CD1c-positive myeloid dendritic cell (primary cell): ENCODE data around the gene THSD4.

ENCODE experiments used
- DNase-seq: peaks from one replicate; pipeline ENCODE4 v3.0.0-alpha.2; 2016; ENCODE audit errors: extremely low spot score

THSD4 gene

DNA sequence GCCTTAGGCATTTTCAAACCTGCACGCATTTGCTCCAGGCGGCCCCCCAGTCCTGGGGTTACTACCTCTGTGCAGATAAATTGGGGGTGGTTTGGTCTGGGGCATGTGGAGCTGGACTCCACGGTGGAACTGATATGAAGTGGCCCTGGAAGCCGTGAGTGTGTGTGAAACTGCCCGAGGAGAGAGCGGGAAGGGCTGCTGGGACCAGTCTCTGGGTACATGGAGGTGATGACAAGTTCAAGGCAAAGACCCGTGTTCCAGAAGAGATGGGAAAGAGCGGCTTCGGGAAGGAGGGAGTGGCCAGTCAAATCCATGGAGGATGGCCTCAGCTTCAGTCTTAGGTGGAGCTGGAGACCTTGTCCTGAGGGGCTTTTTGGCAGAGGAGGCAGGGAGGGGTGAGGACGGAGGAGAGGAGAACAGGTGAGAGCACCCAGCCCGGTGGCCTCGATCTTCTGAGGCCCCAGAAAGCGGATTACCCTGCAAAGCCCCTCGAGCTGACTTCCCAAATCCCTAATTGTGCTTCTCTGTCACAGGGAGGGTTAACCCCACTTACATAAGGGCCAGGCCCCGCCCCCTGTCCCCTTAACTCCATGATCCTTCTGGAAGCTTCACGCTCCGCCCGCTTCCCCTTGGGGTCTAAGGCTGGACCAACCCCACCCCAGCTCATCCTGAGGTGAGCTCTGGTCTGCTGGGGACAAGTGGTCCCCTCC is 693.2 kb downstream of the THSD4 start:
- no peak for DNase-seq

DNA sequence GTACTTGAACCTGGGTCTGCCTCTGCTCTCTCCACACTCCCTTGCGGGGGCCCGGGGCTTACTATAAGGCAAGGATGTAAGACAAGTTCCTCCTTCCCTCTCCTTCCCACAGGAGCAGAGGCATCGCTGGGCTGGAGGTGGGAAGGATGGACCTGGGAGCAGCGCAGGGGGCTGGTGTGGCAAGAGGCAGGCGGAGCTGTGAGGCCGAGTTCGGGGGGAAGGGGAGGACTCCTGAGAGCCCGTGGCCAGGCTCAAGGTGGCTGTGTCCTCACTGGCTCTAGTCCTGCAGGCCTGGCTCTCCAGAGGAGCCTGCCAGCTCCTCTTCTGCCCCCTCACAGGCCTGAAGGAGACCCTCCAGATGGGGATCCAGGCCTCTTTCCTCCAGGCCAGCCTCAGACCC is 694.1 kb downstream of the THSD4 start:
- DNase-seq, result no peak

DNA sequence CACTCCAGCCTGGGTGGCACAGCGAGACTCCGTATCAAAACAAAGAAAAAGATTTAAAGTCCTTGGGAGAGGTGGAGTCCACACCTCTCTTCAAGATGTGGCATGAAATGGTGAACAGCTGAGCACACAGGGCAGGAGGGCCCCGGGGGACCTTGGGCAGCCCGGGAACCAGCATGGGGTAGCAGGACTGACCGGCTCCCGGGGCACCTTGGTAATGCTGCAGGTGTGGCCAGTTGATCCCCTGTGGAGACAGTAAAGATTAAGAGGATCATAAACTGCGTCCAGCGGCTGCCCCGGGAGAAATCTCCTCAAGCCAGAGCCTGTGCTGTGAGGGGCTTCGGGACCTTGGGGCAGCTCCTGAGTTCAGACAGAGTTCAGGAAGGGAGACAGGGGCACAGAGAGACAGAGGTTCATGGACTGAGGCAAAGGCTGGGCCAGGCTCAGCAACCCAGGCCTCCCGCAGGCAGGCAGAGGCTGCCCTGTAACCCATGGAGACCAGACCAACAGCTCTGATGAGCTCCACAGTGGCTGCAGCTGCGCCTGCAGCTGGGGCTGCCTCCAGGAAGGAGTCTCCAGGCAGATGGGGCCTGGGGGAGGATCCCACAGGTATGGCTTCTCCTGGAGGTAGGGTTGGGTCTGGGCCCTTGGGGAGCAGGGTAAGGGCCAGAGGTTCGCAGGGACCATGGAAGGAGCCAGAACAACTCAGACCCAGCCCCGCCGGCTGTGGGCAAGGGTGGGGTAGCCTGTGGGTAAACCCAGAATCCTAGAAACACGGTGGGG is 695.2 kb downstream of the THSD4 start, which contains the start of gene NR2E3:
NR2E3 (plus strand) TSS at position 299 of the 780 bp plus-strand sequence; CDS start at position 489, 190 bp downstream.
- DNase-seq, result no peak

DNA sequence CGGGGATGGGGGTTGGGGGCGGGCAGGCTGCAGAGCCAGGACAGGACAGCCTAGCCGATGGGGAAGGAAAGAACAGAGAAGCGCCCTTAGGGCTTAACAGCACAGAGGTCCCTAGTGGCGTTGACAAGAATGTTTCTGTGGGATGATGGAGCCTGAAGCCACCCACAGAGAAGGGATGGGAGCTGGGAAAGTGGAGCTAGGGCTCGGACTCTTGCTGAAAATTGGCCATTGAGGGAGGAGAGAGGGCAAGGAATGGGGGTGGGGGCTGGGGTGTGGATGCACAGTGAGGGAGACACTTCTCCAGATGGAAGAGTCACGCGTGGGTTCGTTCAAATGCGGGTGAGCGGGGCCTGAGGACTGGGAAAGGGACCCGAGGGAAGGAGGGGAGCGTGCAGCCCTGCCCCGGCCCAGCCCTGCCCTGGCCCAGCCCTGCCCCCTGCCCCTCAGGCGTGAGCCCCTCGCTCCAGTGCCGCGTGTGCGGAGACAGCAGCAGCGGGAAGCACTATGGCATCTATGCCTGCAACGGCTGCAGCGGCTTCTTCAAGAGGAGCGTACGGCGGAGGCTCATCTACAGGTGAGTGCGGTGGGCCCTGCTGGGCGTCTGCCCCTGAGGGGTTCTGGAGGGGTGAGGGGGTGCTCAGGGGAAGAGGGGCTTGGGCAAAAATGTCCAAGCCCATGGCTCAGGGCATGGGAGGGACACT is 695.9 kb downstream of the THSD4 start:
- no peak for DNase-seq

DNA sequence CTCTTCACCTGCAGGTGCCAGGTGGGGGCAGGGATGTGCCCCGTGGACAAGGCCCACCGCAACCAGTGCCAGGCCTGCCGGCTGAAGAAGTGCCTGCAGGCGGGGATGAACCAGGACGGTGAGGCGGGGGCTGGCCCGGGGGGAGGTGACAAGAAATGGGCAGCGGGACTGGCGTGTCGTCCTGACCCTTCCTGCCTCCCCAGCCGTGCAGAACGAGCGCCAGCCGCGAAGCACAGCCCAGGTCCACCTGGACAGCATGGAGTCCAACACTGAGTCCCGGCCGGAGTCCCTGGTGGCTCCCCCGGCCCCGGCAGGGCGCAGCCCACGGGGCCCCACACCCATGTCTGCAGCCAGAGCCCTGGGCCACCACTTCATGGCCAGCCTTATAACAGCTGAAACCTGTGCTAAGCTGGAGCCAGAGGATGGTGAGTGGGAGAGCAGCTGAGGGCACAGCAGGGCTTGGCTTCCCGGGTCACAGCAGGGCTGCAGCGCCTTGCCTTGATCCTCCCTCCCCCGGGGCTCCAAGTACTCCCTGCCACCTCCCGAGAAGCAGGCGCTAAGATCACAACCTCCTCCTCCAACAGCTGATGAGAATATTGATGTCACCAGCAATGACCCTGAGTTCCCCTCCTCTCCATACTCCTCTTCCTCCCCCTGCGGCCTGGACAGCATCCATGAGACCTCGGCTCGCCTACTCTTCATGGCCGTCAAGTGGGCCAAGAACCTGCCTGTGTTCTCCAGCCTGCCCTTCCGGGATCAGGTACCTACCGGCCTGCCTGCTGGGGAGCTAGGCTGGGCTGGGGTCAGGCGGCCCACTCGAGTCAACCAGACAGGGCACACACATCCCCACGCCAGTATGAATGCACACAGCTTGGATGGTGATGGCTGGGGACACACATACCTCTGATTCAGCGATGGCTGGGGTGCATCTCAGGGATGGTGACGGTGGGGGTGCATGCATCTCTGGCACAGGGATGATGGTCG is 696.8 kb downstream of the THSD4 start:
- no peak for DNase-seq

DNA sequence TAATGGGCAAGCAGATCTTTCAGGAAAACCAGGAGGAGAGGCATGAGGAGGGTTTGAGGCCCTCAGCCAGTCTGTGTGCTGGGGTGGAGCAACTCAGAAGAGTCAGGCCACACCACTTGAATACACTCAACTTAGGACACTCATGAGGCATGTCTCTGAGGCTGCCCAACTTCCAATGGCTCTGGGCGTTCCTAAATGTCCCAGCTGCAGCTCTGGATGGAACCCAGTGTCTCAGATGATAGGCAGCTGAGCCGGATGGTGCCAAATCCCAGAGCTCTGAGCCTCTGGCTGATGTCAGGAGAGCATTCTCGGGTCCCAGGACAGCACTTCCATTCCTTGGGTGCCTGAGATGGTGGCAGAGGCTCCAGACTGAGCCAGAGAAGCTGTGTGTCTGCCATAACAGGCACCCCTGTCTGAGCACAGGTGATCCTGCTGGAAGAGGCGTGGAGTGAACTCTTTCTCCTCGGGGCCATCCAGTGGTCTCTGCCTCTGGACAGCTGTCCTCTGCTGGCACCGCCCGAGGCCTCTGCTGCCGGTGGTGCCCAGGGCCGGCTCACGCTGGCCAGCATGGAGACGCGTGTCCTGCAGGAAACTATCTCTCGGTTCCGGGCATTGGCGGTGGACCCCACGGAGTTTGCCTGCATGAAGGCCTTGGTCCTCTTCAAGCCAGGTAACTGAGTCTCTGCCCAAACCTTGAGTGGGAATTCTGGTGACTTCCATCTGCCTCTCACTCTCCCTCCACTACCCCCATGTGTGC is 697.9 kb downstream of the THSD4 start:
- DNase-seq, result no peak

DNA sequence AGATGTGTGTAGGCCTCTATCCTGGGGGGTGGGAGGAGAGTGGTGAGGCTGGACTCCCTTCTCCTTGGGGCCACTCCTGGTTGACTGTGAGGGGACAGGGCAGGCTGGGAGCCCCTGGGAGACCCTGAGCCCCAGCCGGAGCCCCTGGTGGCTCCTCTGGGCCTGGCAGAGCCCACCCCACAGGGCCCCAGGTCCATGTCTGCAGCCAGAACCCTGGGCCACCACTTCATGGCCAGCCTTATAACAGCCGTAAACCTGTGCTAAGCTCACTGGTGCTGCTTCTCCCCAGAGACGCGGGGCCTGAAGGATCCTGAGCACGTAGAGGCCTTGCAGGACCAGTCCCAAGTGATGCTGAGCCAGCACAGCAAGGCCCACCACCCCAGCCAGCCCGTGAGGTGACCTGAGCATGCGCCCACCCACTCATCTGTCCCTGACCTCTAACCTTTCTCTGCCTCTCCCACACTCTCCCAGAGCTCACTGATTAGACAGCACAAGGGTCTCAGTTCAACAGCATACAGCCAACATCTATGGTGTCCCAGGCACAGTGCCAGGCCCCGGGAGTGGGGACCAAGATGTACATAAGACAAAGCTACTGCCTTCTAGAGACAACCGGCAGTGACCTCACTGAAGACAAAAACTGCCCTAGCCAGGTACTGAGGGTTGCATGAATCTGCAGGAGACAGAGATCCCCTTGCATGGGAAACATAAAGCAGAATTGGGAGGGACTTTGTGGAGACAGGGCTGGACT is 698.6 kb downstream of the THSD4 start:
- no peak for DNase-seq

DNA sequence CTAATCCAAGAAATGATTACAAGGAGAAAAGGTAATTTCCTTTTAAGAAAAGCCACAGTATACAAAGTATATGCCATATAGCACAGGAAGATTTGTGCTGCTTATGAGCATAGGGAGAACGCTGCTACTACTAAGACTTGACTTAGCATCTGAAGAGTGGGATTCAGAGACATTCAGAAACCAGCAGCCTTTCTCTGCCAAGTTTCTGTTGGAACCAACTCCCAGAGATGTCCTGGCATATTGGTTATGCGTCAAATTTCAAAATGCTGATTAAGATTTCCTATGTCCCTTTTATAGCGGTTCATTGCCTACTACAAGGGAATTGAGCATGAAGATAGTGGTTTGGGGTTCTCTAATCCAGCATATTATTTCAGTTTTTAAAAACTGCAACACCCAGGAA is 700.0 kb downstream of the THSD4 start:
- DNase-seq, result no peak

DNA sequence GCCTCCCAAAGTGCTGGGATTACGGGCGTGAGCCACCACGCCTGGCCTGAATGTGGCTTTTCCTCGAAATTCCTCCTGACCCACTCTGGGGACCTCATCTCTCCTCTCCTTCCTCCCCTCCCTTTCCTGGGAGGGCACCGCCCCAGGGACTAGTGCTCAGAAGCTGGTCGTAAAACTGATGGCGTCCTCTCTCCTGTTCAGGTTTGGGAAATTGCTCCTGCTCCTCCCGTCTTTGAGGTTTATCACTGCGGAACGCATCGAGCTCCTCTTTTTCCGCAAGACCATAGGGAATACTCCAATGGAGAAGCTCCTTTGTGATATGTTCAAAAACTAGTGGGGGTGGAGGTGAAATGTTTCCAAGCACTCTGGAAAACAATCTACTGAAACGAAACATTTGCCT is 702.1 kb downstream of the THSD4 start:
- DNase-seq, result no peak

DNA sequence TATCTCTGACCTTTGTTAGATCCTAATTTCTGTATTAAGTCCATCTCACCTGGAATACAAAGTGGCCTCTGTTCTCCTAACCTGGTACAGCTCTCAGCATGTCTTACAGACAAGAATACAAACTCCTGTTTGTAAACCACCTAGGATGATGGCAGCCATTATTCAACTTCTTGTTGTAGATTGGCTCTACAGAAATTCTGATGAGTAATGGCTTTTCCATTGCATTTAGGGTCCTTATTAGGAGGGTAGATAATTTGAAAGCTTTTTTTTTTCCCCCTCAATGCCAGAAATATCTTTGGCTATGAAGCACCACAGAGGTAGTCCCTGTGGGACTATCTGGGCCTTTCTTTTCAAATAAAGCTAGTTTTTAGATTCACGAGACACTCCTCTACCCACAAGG is 704.9 kb downstream of the THSD4 start:
- DNase-seq, result no peak

DNA sequence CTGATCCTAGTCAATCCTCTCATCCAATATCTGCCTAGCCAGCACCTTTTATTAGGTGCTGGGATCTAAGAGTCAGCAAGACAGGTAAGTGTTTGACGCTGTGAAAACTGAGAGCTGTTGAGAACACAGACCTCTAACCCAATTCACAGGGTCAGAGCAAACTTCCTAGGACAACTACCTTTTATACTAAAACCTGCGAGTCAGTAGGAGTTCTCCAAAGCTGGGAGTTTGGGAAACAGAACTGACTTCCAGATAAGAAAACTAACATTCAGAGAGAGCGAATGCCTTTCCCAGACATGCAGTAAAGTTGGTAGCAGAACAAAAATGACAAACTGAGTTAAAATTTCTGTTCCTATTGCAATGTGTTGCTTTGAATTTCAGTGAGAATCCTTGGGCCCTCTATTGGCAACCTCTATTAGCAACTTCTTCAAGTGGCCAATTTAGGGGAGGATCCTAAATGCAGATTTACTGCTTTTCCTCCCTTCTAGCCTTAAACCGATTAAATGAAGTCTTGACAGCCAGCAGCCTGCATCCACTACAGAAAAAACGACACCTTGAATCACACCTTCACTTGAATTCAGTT is 706.4 kb downstream of the THSD4 start:
- no peak for DNase-seq

DNA sequence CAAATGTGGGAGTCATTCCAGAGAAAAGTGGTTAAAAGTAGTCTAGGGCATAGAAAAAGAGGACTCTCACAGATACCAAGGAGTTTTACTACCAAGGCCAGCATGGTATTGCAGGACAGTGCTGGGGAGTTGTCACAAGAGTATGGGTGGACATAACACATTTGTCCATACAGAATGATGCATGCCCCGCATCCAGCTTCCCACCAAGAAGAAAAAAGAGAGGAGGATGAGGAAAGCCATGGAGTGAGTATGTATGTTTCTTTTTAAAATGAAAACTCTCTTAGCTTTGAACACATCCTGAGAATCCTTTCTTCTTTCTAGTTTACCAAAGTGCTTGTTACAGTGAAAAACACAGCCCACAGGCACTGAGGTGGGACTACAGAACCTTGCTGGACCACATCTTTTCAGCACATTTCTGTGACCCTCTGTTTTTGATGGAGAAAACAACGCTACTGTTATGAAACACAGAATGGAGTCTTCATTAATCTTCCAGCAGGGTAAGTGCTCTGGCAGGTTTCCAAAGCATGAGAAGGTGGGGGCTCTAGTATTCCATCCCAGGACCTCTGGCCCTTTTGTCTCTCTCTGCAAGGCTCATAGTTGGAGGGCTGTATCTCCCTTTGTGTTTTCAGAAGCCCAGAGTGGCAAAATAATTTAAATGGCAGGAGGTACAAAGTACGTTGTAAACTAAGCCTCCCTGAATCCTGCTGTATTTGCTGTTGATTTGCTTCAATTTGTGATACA is 707.8 kb downstream of the THSD4 start:
- no peak for DNase-seq

DNA sequence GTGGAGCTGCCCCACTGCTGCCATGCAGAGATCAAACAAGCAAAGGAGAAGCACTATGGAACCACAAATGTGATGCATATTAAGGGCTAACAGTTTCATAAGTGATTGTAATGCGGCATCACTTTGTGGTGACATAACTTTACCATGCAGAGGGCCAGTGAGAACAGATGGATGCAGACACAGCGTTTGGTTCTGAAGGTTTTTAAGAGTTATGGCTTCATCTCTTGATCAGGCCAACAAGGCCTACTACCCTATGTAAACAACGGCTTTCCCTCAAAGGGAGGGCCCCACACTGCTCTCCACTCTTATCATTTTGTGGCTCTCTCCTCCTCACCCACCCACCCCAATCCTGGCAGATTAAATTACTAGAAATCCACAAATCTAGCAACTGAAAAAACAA is 708.5 kb downstream of the THSD4 start:
- DNase-seq, result no peak

DNA sequence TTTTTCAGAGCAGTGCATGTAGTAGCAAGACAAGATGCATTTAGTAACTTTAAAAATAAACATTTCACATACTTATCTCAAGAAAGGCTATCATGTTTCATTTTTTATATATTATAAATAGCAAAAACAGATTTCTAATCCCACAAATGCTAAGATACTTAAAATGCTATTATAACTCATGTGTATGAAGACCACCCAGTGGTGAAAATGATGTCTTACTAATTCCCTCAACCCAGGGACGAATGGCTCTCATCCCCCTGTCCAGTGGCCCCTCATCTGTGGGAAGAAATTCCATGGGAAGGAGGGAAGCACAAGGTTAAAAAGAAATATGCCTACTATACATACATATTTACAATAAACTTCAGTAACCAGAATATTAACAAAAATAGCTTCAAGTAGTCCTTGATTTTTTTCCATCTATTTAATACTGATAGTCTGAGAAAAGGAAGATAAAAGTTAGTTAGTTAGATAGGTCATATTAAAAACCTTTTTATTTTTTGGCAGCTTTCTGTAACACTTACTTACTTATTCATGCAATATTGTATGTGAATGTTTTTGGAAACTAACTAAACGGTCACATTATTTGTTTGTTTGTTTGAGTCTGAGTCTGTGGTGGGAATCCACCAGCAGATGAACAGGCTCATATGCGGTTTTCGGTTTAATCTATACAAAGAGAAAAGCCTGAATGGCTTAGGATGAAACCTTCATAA is 709.9 kb downstream of the THSD4 start:
- no peak for DNase-seq

DNA sequence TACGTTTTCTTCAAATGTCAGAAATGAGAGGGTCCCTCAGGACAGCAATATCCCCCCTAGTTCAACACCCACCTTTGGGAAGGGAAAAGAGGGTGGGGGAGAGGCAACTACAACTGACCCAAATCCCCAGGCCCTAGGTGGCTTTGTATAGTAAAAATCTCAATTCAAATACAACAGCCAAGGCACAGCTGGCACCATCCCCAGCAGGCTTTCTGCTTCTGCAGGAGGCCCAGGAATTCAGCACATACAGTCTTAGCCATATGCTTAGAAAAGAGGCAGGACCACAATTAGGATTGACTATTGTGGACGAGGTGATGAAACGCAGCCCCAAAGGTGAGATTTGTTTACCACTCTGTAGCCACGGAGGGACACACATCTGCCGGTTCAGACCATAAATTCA is 710.9 kb downstream of the THSD4 start:
- no peak for DNase-seq

DNA sequence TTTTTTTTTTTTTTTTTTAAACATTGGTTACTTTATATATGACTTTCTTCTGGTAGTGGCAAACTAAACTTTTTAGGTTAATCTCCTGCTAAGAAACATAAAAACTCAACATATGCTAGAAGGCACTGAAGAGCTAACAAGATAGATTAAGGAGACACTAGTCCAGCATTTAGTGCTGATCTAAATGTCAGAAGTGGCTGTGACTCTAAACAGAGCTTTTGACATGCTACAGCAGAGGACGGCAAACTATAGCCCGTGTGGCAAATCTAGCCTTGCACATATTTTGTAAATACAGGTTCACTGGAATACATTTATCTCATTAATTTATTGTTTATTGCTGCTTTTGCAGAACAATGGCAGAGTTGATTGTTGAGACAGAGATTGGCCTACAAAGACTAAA is 715.7 kb downstream of the THSD4 start:
- no peak for DNase-seq
